A673 (cell line): ENCODE results near the gene GLUL. TPM values are rescaled to one million over a fixed set of nuclear protein-coding genes. Genes with fewer than 3 reads are reported as not detected.

Source experiments
- BruUV-seq: library from RNA; stranded (reverse); fragments of 400-500 nt; replicated peaks from 2 replicates; lab custom pipeline; 2021; lab: Mats Ljungman, UMichigan
- CTCF ChIA-PET: fragments of 300-600 bp; sonication (Branson Sonifier 250); formaldehyde crosslinking; loops from one replicate; lab custom pipeline; 2022; ENCODE audit warnings: antibody characterized with exemption; lab: Charles Lee
- POLR2A ChIA-PET: fragments of 300-600 bp; sonication (Branson Sonifier 250); formaldehyde crosslinking; loops from one replicate; lab custom pipeline; 2022; ENCODE audit warnings: antibody characterized with exemption; ENCODE audit not compliant: low non-redundant PET; lab: Charles Lee
- DNase-seq: peaks from one replicate; pipeline ENCODE4 v3.0.0-alpha.2; 2015; ENCODE audit warnings: low spot score
- H3K27ac ChIP-seq: fragments of 200-600 bp; sonication (generic); 2 replicates; pipeline ENCODE4 v1.5.1; 2016; ENCODE audit warnings: mixed run types, low read depth, mild to moderate bottlenecking, mixed read lengths, antibody characterized with exemption, low read length; ENCODE audit not compliant: poor library complexity, severe bottlenecking
- H3K27me3 ChIP-seq: fragments of 200-600 bp; sonication (generic); replicated peaks from 2 replicates; pipeline ENCODE4 v1.6.1; 2017; ENCODE audit warnings: mixed run types, low read depth, mild to moderate bottlenecking, mixed read lengths, antibody characterized with exemption, low read length; ENCODE audit not compliant: insufficient read depth, poor library complexity
- H3K36me3 ChIP-seq: fragments of 200-600 bp; sonication (generic); 2 replicates; pipeline ENCODE4 v1.6.1; 2016; ENCODE audit warnings: mixed run types, mild to moderate bottlenecking, mixed read lengths, antibody characterized with exemption, low read length; ENCODE audit not compliant: insufficient read depth, poor library complexity, severe bottlenecking
- H3K4me1 ChIP-seq: fragments of 200-600 bp; sonication (generic); 2 replicates; pipeline ENCODE4 v1.6.1; 2017; ENCODE audit warnings: mixed run types, mild to moderate bottlenecking, mixed read lengths, antibody characterized with exemption, low read length; ENCODE audit not compliant: insufficient read depth, poor library complexity, severe bottlenecking
- H3K4me3 ChIP-seq: fragments of 200-600 bp; sonication (generic); 2 replicates; pipeline ENCODE4 v1.5.1; 2016; ENCODE audit warnings: low read depth, mixed run types, mild to moderate bottlenecking, mixed read lengths, low read length; ENCODE audit not compliant: poor library complexity, severe bottlenecking
- H3K9me3 ChIP-seq: fragments of 200-600 bp; sonication (generic); 2 replicates; pipeline ENCODE4 v1.6.1; 2016; ENCODE audit warnings: mixed run types, low read depth, mild to moderate bottlenecking, mixed read lengths, antibody characterized with exemption, low read length; ENCODE audit not compliant: poor library complexity, severe bottlenecking
- EZH2 ChIP-seq: fragments of 200-600 bp; sonication (generic); IDR thresholded peaks from 2 replicates; pipeline ENCODE4 v1.6.1; 2017; ENCODE audit warnings: borderline replicate concordance, low read depth, mild to moderate bottlenecking, mixed read lengths, antibody characterized with exemption, low read length; ENCODE audit not compliant: poor library complexity, severe bottlenecking
- intact Hi-C: fragments of 100-400 bp; cut with micrococcal nuclease; formaldehyde crosslinking; loops from one replicate; pipeline ENCODE4 v1.10.0; 2022; ENCODE audit not compliant: unreplicated experiment
- total RNA-seq: library from RNA; stranded (reverse); gene quantifications from 2 replicates; pipeline ENCODE4 v1.2.3, GENCODE V29; 2021
- TF ChIP-seq, protein P1 (sequence below): fragments of 300-800, 200-600 bp; sonication (generic); conservative IDR thresholded peaks from 2 replicates; pipeline ENCODE4 v1.5.1; 2017; ENCODE audit warnings: low read depth, mild to moderate bottlenecking, antibody characterized with exemption, low read length, moderate library complexity, mixed read lengths

GLUL gene
- total RNA-seq, 1 experiment from 2014 or later: 260 TPM

DNA sequence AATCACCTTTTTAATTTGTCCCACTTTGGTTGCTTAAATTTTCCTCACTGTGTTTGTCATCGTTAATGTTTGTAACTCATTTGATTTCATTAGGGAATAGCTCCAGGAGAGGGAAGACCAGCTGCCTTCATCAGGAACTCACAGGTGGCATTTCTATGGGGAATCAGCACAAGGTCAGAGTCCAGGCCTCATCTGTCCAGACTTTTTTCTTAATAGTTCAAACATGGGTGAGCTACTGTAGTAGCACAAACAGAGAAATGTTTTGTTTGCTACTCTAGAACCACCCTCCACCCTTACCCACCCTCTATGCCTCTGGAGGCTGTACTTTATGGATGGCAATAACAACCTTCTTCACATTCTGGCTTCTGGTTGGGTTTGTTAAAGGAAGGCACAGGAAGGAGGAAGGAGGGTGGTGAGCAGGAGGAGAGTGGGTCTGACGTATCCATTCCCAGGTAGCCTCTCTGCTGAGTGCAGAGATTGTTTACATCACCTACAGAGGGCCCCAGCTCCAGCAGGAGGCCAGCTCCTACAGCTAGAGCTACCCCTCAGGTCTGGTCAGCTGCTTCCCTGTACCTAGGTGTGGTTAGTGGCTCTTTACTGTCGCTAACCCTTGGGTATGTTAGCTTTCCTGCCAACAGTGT, 17.0 kb upstream of the GLUL start:
- intact Hi-C loops: no loop called here
- H3K27me3 ChIP-seq: peaks cover 9% of the 10 kb centered on the region
- no peaks in the 10 kb centered on the region for H3K9me3 ChIP-seq
- no peaks in the 10 kb centered on the region for H3K4me1 ChIP-seq
- no peak for DNase-seq
- CTCF ChIA-PET: no interaction called here
- no peak overlapping the region for H3K27ac ChIP-seq
- no peak for TF ChIP-seq EZH2
- TF ChIP-seq, protein P1, sequence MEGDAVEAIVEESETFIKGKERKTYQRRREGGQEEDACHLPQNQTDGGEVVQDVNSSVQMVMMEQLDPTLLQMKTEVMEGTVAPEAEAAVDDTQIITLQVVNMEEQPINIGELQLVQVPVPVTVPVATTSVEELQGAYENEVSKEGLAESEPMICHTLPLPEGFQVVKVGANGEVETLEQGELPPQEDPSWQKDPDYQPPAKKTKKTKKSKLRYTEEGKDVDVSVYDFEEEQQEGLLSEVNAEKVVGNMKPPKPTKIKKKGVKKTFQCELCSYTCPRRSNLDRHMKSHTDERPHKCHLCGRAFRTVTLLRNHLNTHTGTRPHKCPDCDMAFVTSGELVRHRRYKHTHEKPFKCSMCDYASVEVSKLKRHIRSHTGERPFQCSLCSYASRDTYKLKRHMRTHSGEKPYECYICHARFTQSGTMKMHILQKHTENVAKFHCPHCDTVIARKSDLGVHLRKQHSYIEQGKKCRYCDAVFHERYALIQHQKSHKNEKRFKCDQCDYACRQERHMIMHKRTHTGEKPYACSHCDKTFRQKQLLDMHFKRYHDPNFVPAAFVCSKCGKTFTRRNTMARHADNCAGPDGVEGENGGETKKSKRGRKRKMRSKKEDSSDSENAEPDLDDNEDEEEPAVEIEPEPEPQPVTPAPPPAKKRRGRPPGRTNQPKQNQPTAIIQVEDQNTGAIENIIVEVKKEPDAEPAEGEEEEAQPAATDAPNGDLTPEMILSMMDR: no peak
- no peaks in the 10 kb centered on the region for H3K36me3 ChIP-seq
- POLR2A ChIA-PET: no interaction called here
- H3K4me3 ChIP-seq: no peak overlapping the region
- BruUV-seq: no TSS peak

DNA sequence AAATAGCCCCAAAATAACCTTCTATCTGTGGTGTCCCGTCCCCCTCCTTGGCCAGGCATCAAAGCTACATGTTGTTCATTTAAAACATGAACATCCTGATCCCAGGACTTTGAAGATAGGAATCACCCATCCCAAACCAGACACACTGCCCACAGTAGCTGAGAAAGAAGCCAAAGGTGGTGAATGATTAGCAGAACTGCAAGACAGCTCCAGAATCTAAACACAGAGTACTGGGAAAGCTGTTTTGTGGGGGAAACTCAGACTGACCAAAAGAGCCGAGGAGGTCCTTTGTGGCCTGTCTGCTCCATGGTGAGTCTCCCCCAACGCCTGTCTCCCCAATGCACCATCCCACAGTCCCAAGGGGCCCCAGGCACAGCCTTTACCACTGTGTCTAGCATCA, 16.1 kb upstream of the GLUL start:
- Histone ChIP-seq H3K36me3 (no peaks in the 10 kb centered on the region), H3K9me3 (no peaks in the 10 kb centered on the region), H3K4me1 (no peaks in the 10 kb centered on the region), H3K27ac (no peak overlapping the region), H3K27me3 (peaks cover 9% of the 10 kb centered on the region), H3K4me3 (no peak overlapping the region)
- BruUV-seq: no TSS peak
- ChIA-PET CTCF (no interaction called here), POLR2A (no interaction called here)
- TF ChIP-seq, protein P1: no peak
- TF ChIP-seq EZH2: no peak
- no peak for DNase-seq
- intact Hi-C loops: no loop called here

DNA sequence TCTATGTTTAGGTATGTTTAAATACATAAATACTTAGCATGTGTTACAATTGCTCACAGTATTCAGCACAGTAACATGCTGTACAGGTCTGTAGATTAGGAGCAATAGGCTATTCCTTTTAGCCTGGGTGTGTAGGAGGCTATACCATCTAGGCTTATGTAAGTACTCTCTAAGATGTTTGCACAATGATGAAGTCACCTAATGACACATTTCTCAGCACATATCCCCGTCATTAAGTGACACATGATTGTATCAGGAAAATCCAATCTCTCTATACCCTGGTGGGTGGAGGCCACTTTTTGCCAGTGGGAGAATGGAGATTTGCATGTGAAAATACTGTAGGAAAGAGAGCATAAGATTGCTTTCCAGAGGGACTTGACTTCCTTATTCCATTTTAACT, 14.4 kb upstream of the GLUL start:
- H3K4me3 ChIP-seq: no peak overlapping the region
- no TSS peak for BruUV-seq
- H3K9me3 ChIP-seq: no peaks in the 10 kb centered on the region
- POLR2A ChIA-PET: no interaction called here
- intact Hi-C loops: no loop called here
- TF ChIP-seq, protein P1: no peak
- CTCF ChIA-PET: no interaction called here
- H3K4me1 ChIP-seq: no peaks in the 10 kb centered on the region
- DNase-seq: no peak
- H3K27me3 ChIP-seq: peaks cover 9% of the 10 kb centered on the region
- no peaks in the 10 kb centered on the region for H3K36me3 ChIP-seq
- H3K27ac ChIP-seq: no peak overlapping the region
